GM12872 (cell line): ENCODE data around the gene TM2D1.

Source experiments
- TF ChIP-seq, protein P1 (sequence below): IDR thresholded peaks from 3 replicates; pipeline ENCODE4 v1.5.1; 2011; ENCODE audit warnings: low read depth, mild to moderate bottlenecking, low read length, moderate library complexity; ENCODE audit not compliant: insufficient read depth

The TM2D1 gene

DNA sequence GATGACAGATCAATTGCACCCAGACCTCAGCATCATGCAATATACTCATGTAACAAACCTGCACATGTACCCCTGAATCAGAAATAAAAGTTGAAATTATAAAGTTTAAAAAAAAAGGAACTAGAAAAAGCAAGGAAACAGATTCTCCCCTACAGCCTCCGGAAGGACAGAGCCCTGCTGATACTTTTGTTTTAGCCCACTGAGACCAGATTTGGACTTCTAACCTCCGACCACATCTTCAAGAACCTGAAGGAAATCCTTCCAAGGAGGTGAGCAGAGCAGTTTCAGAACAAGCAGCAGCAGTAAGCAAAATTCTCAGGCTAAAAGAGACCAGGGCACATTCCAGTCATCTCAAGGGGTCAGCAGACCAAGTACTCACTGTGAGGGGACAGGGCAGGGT, 54.5 kb downstream of the TM2D1 start:
- TF ChIP-seq, protein P1, sequence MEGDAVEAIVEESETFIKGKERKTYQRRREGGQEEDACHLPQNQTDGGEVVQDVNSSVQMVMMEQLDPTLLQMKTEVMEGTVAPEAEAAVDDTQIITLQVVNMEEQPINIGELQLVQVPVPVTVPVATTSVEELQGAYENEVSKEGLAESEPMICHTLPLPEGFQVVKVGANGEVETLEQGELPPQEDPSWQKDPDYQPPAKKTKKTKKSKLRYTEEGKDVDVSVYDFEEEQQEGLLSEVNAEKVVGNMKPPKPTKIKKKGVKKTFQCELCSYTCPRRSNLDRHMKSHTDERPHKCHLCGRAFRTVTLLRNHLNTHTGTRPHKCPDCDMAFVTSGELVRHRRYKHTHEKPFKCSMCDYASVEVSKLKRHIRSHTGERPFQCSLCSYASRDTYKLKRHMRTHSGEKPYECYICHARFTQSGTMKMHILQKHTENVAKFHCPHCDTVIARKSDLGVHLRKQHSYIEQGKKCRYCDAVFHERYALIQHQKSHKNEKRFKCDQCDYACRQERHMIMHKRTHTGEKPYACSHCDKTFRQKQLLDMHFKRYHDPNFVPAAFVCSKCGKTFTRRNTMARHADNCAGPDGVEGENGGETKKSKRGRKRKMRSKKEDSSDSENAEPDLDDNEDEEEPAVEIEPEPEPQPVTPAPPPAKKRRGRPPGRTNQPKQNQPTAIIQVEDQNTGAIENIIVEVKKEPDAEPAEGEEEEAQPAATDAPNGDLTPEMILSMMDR = no peak

DNA sequence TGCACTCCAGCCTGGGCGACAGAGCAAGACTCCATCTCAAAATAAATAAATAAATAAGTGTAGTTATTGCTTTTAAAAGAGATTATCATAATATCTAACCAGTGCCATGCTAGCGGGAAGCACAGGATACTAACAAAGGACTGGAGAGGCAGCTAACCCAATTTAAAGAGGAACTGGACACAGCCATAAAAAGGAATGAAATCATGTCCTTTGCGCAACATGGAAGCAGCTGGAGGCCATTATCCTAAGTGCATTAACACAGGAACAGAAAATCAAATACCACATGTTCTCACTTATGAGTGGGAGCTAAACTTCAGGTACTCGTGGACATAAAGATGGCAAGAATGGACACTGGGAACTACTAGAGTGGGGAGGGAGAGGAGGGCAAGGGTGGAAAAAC, 54.9 kb downstream of the TM2D1 start:
- TF ChIP-seq, protein P1 = no peak

DNA sequence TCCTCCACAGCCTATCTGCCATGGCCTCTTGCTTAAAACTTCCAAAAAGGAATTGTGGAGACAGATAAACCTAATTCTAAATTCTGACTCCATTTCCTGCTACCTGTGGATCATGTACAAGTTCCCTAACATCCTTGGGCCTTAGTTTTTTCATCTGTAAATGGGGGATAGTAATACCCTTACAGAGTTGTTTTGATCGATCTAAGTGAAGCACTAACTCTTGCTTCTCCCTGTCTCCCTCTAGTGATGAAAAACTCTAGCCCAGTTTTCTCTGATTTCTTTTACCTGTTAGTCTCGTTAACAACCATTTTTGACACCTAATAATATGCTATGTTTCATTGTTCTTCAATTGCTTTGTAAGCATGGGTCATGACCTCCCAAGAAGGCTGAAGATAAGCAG, 65.9 kb downstream of the TM2D1 start:
- TF ChIP-seq, protein P1 = peak; percentile 29; the same call in 1 of the 3 replicates

DNA sequence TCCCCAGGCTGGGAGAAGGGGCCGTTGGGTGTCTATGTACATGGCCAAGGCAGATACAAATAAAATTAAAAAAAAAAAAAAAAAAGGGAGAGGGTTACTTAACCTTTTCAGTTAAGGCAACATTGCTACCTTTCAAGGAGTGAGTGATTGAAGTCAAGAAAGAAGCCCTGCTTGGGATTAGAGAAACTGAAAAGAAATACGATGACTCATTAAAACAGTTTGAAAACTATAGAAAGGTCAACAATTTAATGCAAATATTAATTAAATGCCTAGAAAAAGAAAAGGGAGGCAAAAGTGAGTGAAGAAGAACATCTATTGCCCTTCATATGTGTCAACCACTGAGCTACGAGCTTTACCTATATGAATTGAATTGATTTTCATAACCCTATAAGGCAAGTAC, 69.5 kb downstream of the TM2D1 start:
- TF ChIP-seq, protein P1 = no peak

DNA sequence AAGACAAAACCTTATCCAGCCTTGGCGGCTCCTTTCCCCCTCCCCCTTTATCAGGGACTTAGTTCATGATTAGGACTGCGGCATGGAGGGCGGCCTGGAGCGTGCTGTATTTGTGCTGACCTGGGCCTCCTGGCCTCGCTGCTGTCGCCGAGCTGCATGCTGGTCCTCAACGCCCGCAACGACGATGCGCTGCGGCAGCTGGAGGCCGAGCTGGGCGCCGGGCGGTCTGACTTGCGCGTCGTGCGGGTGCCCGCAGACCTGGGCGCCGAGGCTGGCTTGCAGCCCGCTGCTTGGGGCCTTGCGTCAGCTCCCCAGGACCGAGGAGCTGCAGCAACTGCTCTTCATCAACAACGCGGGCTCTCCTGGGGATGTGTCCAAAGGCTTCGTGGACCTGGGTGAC, 70.9 kb downstream of the TM2D1 start:
- TF ChIP-seq, protein P1 = no peak

DNA sequence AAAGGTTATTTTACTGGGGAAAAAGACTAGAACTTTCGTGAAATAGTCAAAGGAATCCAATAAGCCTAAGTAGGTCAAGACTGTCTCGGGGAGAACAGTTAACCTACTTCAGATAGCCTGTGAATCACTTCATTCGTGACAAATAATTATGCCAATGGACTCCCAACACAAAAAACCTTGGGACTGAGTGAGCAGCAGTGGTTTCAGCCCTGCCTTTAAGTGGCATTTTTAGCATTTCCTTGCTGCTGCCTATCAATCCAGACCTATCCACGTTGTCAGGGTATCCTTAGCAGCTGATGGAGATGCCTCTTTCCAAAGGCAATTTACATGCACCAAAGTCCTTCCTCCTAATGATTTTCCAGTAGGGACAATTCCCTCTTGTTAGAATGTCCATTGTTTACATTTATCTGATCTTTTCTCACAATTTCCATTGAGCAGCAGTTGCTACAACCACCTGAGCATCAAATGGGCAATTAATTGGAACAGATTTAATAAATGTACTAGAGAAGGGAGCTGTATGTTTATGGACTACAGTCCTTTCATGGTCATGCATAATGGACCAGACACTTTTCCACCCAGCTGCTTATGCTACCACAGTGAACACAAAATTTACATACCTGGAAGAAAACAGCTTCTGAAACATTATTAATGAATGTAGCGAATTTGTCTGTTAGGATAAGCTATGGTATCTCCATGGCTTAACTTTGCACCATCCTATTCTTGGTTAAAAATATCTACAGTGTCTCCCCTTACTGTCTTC, 75.8 kb downstream of the TM2D1 start:
- TF ChIP-seq, protein P1 = no peak

DNA sequence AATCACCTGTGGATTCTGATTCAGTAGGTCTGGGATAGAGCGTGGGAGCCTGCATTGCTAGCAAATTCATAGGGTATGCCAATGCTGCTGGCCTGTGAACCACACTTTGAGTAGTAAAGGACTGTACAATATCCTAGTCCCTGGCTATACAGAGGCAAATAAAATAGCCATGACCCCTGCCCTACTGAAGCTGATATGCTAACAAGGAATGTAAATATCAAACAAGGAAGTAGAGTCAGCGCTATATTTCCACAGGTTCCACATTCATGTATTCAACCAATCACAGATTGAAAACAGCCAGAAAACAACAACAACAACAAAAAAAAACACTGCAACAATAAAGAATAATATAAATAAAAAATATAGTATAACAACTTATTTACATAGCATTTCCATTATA, 77.8 kb downstream of the TM2D1 start:
- TF ChIP-seq, protein P1 = no peak

DNA sequence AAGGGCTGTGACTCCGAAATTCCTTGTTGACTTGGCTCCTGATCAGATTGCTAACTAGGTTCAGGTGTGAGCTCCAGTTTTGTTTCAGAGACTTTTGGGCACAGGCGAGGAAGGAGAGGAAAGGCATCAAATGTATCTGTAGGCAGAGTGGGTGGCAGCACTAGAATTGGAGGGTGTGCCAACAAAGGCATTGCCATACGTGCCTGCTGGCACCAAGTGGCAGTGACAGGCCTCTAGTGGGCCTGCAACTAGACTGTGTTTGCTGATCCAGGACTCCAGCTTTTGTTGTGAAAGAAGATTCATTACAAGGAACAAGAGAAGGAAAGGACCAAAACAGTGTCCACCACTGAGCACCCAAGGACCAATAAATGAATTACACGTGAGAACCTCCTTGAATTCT, 79.5 kb downstream of the TM2D1 start:
- TF ChIP-seq, protein P1 = no peak
